H1 (cell line): ENCODE measurements around the gene SPR. TPM values are rescaled to one million over a fixed set of nuclear protein-coding genes. Genes with fewer than 3 reads are reported as not detected.

Experiments used
- CTCF ChIA-PET: fragments of 300-600 bp; sonication (Branson Sonifier 250); formaldehyde crosslinking; loops from one replicate; lab custom pipeline; 2021; ENCODE audit not compliant: partially characterized antibody; lab: Charles Lee
- POLR2A ChIA-PET: fragments of 300-600 bp; sonication (Branson Sonifier 250); formaldehyde crosslinking; loops from one replicate; lab custom pipeline; 2021; ENCODE audit warnings: inconsistent platforms; ENCODE audit not compliant: partially characterized antibody; lab: Charles Lee
- DNase-seq, 2 experiments: peaks; one replicate each; pipeline versions ENCODE4 v3.0.0 to v3.0.0-alpha.2; 2010 to 2022; ENCODE audit warnings: low spot score in 2 of 2, low read depth in 1 of 2, mixed read lengths in 1 of 2
- FAIRE-seq: peaks from 2 replicates; lab custom pipeline; 2011; peaks lifted over from hg19 to GRCh38; lab: Jason Lieb, UNC
- H2AFZ ChIP-seq: 2 replicates; pipeline ENCODE4 v1.8.1; 2012; ENCODE audit warnings: low read length, inconsistent platforms
- H2AK5ac ChIP-seq: 2 replicates; pipeline ENCODE4 v1.6.1; 2013; ENCODE audit warnings: low read depth, low read length
- H2BK120ac ChIP-seq: replicated peaks from 2 replicates; pipeline ENCODE3; 2013; ENCODE audit warnings: low read depth, low read length, inconsistent platforms
- H2BK12ac ChIP-seq: 2 replicates; pipeline ENCODE4 v1.6.1; 2013; ENCODE audit warnings: low read depth, low read length
- H2BK15ac ChIP-seq: 2 replicates; pipeline ENCODE4 v1.6.1; 2013; ENCODE audit warnings: low read length
- H2BK20ac ChIP-seq: 2 replicates; pipeline ENCODE4 v1.6.1; 2013; ENCODE audit warnings: low read length
- H2BK5ac ChIP-seq: 2 replicates; pipeline ENCODE4 v1.6.1; 2013; ENCODE audit warnings: low read depth, low read length
- H3K14ac ChIP-seq: 2 replicates; pipeline ENCODE4 v1.6.1; 2013; ENCODE audit warnings: inconsistent platforms; ENCODE audit not compliant: insufficient read length
- H3K18ac ChIP-seq: 2 replicates; pipeline ENCODE4 v1.6.1; 2013; ENCODE audit warnings: low read length; ENCODE audit errors: extremely low read depth
- H3K23ac ChIP-seq: 2 replicates; pipeline ENCODE4 v1.6.1; 2013; ENCODE audit warnings: inconsistent platforms; ENCODE audit not compliant: insufficient read length
- H3K23me2 ChIP-seq: 2 replicates; pipeline ENCODE4 v1.6.1; 2013; ENCODE audit warnings: low read depth, low read length
- H3K27ac ChIP-seq: 2 replicates; pipeline ENCODE4 v1.6.1; 2011; ENCODE audit warnings: low read depth, low read length, inconsistent platforms
- H3K27me3 ChIP-seq, 4 experiments: replicated peaks in 1 of 4; 1 replicate in 1 of 4; 2 replicates in 3 of 4; pipeline versions ENCODE4 v1.6.1 to v1.8.1; 2011 to 2013; ENCODE audit warnings: low read length in 3 of 4, mild to moderate bottlenecking in 3 of 4, inconsistent platforms in 2 of 4, mixed read lengths in 2 of 4, moderate library complexity in 1 of 4; ENCODE audit not compliant: control insufficient read depth in 3 of 4, insufficient read depth in 3 of 4; ENCODE audit errors: extremely low read depth in 1 of 4
- H3K36me3 ChIP-seq, 4 experiments: 2 replicates each; pipeline versions ENCODE4 v1.6.1 to v1.8.1; 2011 to 2013; ENCODE audit warnings: mild to moderate bottlenecking in 4 of 4, low read length in 3 of 4, moderate library complexity in 2 of 4, control low read depth in 1 of 4, inconsistent platforms in 1 of 4; ENCODE audit not compliant: insufficient read depth in 4 of 4, control insufficient read depth in 2 of 4
- H3K4ac ChIP-seq: replicated peaks from 2 replicates; pipeline ENCODE3; 2013; ENCODE audit warnings: low read length, low read depth, mixed read lengths, inconsistent platforms; ENCODE audit not compliant: insufficient read length
- H3K4me1 ChIP-seq, 4 experiments: replicated peaks in 1 of 4; 1 replicate in 1 of 4; 2 replicates in 3 of 4; pipeline versions ENCODE4 v1.6.1 to v1.8.1; 2011 to 2013; ENCODE audit warnings: low read length in 3 of 4, inconsistent platforms in 2 of 4, mixed read lengths in 1 of 4; ENCODE audit not compliant: insufficient read depth in 4 of 4, control insufficient read depth in 3 of 4
- H3K4me2 ChIP-seq, 2 experiments: 2 replicates each; pipeline versions ENCODE4 v1.6.1 to v1.8.1; 2011 to 2013; ENCODE audit warnings: low read depth in 2 of 2, low read length in 2 of 2, control low read depth in 1 of 2, inconsistent platforms in 1 of 2, mild to moderate bottlenecking in 1 of 2; ENCODE audit not compliant: insufficient read depth in 1 of 2
- H3K4me3 ChIP-seq, 4 experiments: fragments of 200-600, 300-600 bp in 1 of 4; sonication (generic), shearing (Covaris generic), sonication (Bioruptor Twin) in 1 of 4; 2 replicates each; pipeline versions ENCODE4 v1.5.1 to v1.8.1; 2011 to 2016; ENCODE audit warnings: low read length in 4 of 4, low read depth in 3 of 4, control low read depth in 2 of 4, inconsistent platforms in 2 of 4, mild to moderate bottlenecking in 2 of 4, mixed read lengths in 1 of 4, moderate library complexity in 1 of 4; ENCODE audit not compliant: insufficient read depth in 2 of 4; ENCODE audit errors: extremely low read depth in 1 of 4
- H3K56ac ChIP-seq: replicated peaks from 2 replicates; pipeline ENCODE3; 2013; ENCODE audit warnings: low read depth, mild to moderate bottlenecking, mixed read lengths, low read length, inconsistent platforms; ENCODE audit not compliant: insufficient read length
- H3K79me1 ChIP-seq: 2 replicates; pipeline ENCODE4 v1.6.1; 2013; ENCODE audit warnings: low read depth, low read length, control low read depth
- H3K79me2 ChIP-seq, 2 experiments: 2 replicates each; pipeline versions ENCODE4 v1.6.1 to v1.8.1; 2012 to 2013; ENCODE audit warnings: low read length in 2 of 2, mild to moderate bottlenecking in 2 of 2, inconsistent platforms in 1 of 2; ENCODE audit not compliant: insufficient read depth in 2 of 2, control insufficient read depth in 1 of 2
- H3K9ac ChIP-seq, 4 experiments: replicated peaks in 1 of 4; 1 replicate in 1 of 4; 2 replicates in 3 of 4; pipeline versions ENCODE4 v1.6.1 to v1.8.1; 2011 to 2013; ENCODE audit warnings: low read depth in 3 of 4, low read length in 3 of 4, control low read depth in 2 of 4, mild to moderate bottlenecking in 2 of 4, moderate library complexity in 2 of 4, inconsistent platforms in 1 of 4; ENCODE audit errors: extremely low read depth in 1 of 4
- H3K9me3 ChIP-seq, 2 experiments: 2 replicates each; pipeline versions ENCODE4 v1.6.1 to v1.8.1; 2012 to 2013; ENCODE audit warnings: mild to moderate bottlenecking in 2 of 2, moderate library complexity in 2 of 2, control low read depth in 1 of 2, inconsistent platforms in 1 of 2, low read depth in 1 of 2, low read length in 1 of 2, mixed read lengths in 1 of 2; ENCODE audit not compliant: insufficient read depth in 2 of 2
- H4K20me1 ChIP-seq, 2 experiments: replicated peaks in 1 of 2; 2 replicates each; pipeline versions ENCODE3 to v1.8.1; 2011 to 2013; ENCODE audit warnings: inconsistent platforms in 2 of 2, low read length in 2 of 2, mild to moderate bottlenecking in 1 of 2; ENCODE audit not compliant: insufficient read depth in 2 of 2, control insufficient read depth in 1 of 2
- H4K5ac ChIP-seq: 2 replicates; pipeline ENCODE4 v1.6.1; 2013; ENCODE audit warnings: low read length, low read depth, mixed read lengths, inconsistent platforms; ENCODE audit not compliant: insufficient read length
- H4K8ac ChIP-seq: 2 replicates; pipeline ENCODE4 v1.8.0; 2013; ENCODE audit warnings: mild to moderate bottlenecking, moderate library complexity, low read length, inconsistent platforms; ENCODE audit not compliant: insufficient read depth; ENCODE audit errors: extremely low read depth
- H4K91ac ChIP-seq: replicated peaks from 2 replicates; pipeline ENCODE3; 2013; ENCODE audit warnings: low read length, mixed read lengths, inconsistent platforms; ENCODE audit not compliant: insufficient read length
- BACH1 ChIP-seq: IDR thresholded peaks from 2 replicates; pipeline ENCODE4 v1.6.1; 2012; ENCODE audit warnings: low read length, improper control_type of control experiment
- CHD2 ChIP-seq: IDR thresholded peaks from 2 replicates; pipeline ENCODE4 v1.6.1; 2012; ENCODE audit warnings: low read length, improper control_type of control experiment
- KDM4A ChIP-seq: IDR thresholded peaks from one replicate; pipeline ENCODE4 v1.7.1; 2012; ENCODE audit warnings: low read depth, mild to moderate bottlenecking, moderate library complexity, low read length, inconsistent platforms; ENCODE audit not compliant: severe bottlenecking
- RFX5 ChIP-seq: IDR thresholded peaks from 2 replicates; pipeline ENCODE4 v1.6.1; 2011; ENCODE audit warnings: low read depth, low read length, improper control_type of control experiment, borderline replicate concordance
- TEAD4 ChIP-seq: IDR thresholded peaks from 2 replicates; pipeline ENCODE4 v1.6.1; 2012; ENCODE audit warnings: low read depth, low read length, inconsistent platforms, mixed read lengths
- WGBS, 2 experiments: shearing (Covaris generic) in 1 of 2; methylation state at CpG; one replicate each; pipeline versions ENCODE4 v1.1.6 to v1.1.7; 2013 to 2015; ENCODE audit warnings: low lambda C conversion rate in 2 of 2, mixed read lengths in 2 of 2, inconsistent platforms in 1 of 2, low coverage in 1 of 2, missing lambda C conversion rate in 1 of 2; ENCODE audit not compliant: insufficient replicate concordance in 2 of 2, insufficient coverage in 1 of 2, insufficient read length in 1 of 2; ENCODE audit errors: extremely low coverage in 1 of 2, missing lambda C conversion rate in 1 of 2; 5-methylcytosine and 5-hydroxymethylcytosine counted together
- polyA plus RNA-seq, 7 experiments: library from polyadenylated mRNA; depleted of rRNA in 3 of 7; stranded (reverse) in 5 of 7; unstranded in 2 of 7; fragments of >200 nt in 5 of 7; fragments of 200-250 nt in 2 of 7; gene quantifications; 1 replicate in 5 of 7; 2 replicates in 1 of 7; 4 replicates in 1 of 7; pipeline versions ENCODE4 v1.2.1 to v1.2.3, GENCODE V29; 2011 to 2013; ENCODE audit warnings: missing spikeins in 2 of 7, mixed read lengths in 2 of 7
- total RNA-seq: library from RNA; stranded (reverse); fragmentation: NEBNext Ultra II Directional; extraction: Animal tissue kit (Norgen Biotek cat#: 25700); gene quantifications from 2 replicates; pipeline ENCODE4 v1.2.1, GENCODE V29; 2021

Gene SPR
- total and polyA plus RNA-seq, 2 of the 8 experiments (the other 6 are each of a cell fraction or from before 2014, with no cell fraction given) = 4.5 to 11.5 TPM

DNA sequence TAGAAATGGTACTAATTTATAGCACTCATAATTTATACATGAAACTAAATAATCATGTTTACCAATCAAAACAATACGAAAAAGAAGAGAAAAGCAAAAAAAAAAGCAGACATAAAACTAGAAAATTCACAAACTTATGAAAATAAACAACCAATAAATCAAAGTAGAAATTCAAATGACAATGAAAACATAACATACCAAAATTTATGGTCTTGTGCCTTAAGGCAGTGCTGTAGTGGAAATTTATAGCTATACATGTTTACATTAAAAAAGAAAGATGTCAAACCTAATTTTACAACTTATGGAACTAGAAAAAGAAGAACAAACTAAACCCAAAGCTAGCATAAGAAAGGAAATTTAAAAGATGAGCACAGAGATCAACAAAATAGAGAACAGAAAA, 16.1 kb upstream of the SPR start:
- no peak overlapping the region for H2BK20ac ChIP-seq
- ChIA-PET CTCF (interaction anchor here (0.8 to 1.7 kb wide), 3 partner anchors 11 to 1340 kb away, joined by 3 read pairs; no protein-coding TSS in a partner anchor), POLR2A (no interaction called here)
- H2AFZ ChIP-seq = no peak overlapping the region
- no peaks in the 10 kb centered on the region for H3K23me2 ChIP-seq
- WGBS, 2 experiments = 79% methylated on average over 1 of the region's 1 CpG; no CpG with 5 or more reads in 1 of the 2 experiments
- H3K23ac ChIP-seq = no peak overlapping the region
- H3K18ac ChIP-seq = no peak overlapping the region
- no peak overlapping the region for H2BK12ac ChIP-seq
- H3K4ac ChIP-seq = no peak overlapping the region
- H2BK120ac ChIP-seq = no peak overlapping the region
- H4K91ac ChIP-seq = no peak overlapping the region
- H4K8ac ChIP-seq = no peak overlapping the region
- no peak overlapping the region for H3K56ac ChIP-seq
- no peak overlapping the region for H2BK15ac ChIP-seq
- no peak overlapping the region for H2AK5ac ChIP-seq
- no peak for FAIRE-seq
- H4K20me1 ChIP-seq = no peaks in the 10 kb centered on the region
- H3K4me3 ChIP-seq = no peak overlapping the region
- H3K27me3 ChIP-seq = no peaks in the 10 kb centered on the region; a peak in 2 of 7 replicates
- no peaks in the 10 kb centered on the region for H3K79me2 ChIP-seq
- no peak for DNase-seq
- no peak overlapping the region for H3K9ac ChIP-seq
- no peak overlapping the region for H4K5ac ChIP-seq
- no peaks in the 10 kb centered on the region for H3K79me1 ChIP-seq
- no peak overlapping the region for H2BK5ac ChIP-seq
- no peak for TF ChIP-seq TEAD4
- no peak for TF ChIP-seq RFX5
- TF ChIP-seq BACH1 = no peak
- TF ChIP-seq CHD2 = no peak
- TF ChIP-seq KDM4A = no peak
- no peak overlapping the region for H3K4me2 ChIP-seq
- no peak overlapping the region for H3K27ac ChIP-seq
- H3K4me1 ChIP-seq = no peaks in the 10 kb centered on the region
- H3K9me3 ChIP-seq = no peaks in the 10 kb centered on the region
- no peaks in the 10 kb centered on the region for H3K36me3 ChIP-seq
- no peak overlapping the region for H3K14ac ChIP-seq
